CD4-positive, alpha-beta T cell treated with Interleukin-15 for 1 hour (primary cell): ENCODE results near the gene LTB4R2.

Experiments
- DNase-seq: peaks from one replicate; pipeline ENCODE4 v3.0.0-alpha.2; 2020

LTB4R2 gene

DNA sequence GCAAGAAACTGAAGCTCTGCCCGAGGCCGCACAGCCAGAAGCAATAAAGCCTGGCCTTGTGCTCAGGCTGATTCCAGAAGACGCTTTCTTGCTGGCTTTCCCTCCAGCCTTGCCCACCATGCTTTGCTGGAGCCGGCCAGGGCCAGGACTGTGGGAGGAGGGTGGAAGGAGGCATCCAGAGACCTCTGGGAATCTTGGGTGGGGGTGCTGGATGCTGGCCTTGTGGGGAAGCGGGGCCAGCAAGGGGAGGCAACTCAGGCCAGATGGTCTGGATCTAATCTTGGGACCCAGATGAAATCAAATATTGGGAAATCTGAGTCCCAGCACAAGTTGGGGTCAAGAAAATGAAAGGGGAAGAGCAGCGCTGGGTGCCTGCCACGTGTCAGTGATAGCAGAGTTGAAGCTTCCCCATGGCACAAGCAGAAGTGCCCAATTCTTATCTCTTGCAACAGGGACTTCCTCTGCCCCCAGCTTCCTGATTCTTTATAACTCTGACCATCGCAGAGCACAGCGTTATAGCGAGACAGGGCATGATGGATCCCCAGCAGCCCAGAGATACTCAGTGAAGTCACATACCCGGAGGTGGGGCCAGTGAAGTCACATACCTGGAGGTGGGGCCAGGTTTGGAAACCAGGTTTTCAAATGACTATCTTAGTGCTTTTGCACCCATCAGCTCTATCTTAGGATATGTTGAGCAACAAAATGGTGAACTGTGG is 32.2 kb upstream of the LTB4R2 start:
- DNase-seq: peak; percentile 59

- DNase-seq: no peak
These were observed 31.5 kb upstream of the LTB4R2 start for GRCh38 chr14:24278424-24278823.

DNA sequence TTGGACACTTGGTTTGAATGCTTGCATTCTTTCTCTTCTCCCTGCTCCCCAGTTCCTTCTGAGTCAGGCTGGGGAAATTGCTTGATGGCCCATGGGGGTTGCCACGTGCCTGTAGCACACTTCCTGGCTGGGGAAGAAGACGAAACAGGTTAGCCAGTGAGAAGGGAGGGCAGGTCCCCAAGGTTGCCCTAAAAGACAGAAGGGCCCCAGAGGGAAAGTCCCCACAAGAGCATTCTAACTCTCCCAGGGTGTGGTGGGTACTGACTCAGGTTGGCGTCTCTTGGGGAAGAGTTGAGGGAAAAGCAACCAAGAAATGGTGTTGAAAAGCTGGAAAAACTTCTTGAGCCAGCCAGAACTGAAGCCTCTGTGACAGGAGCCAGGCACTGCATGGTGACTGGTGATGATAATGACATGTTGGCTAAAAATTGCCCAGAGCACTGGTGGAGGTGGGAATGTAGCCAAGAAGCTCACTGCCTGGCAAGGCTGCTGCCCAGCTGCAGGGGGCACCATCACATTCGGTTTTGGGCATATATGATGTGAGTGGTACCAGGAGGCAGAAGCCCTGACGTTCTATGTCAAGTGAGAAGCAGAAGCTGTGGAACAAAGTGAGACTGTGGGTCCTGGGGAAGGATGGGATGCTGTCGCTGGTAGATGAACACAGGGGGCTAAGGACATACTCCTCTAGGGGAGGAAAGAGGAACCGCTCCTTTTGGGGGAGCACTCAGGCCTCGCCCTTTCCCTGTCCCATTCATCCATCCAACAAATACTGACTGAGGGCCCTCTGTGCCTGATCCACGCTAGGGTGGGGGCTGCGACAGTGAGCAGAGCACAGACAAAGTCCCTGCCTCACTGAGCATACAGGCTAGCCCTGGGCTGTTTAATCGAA is 30.4 kb upstream of the LTB4R2 start:
- peak; percentile 76 for DNase-seq

- no peak for DNase-seq
These were observed 29.0 kb upstream of the LTB4R2 start for GRCh38 chr14:24280797-24281460.

DNA sequence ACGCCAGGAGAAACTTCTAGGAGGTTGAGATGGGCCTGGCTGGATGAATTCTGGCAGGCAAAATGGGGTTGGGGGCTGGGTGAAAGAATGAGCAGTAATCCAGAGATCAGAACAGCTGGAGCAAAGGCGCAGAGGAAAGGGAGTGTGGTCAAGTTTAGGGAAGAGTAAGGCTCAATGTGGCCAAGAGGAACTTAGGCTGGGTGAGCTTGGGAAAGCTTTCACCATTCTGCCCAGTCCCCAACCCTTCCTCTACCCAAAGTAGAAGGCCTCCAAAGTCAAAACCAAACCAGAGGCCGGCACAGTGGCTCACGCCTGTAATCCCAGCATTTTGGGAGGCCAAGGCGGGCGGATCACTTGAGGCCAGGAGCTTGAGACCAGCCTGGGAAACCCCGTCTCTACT is 28.3 kb upstream of the LTB4R2 start:
- no peak for DNase-seq

DNA sequence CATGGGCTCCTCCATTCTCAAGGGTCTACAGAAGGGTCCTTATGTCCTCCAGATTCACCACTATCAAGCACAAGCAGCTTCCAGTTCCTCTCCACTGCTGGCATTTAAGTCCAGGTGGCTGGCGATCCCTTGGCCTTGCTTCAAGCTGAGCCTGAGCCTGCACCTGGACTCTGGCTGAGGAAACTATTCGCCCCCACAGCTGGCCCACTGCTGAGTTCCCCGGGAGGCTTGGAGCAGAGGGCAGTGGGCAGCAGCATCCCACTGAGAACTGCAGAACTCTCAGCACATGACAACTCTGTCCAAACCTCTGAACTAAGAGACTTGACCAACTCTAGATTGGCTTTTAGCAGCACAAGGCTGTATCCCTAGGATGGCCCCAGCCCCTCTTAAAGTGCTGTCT is 27.2 kb upstream of the LTB4R2 start:
- DNase-seq: no peak

GRCh38 chr14:24283796-24284460 is 26.0 kb upstream of the LTB4R2 start:
- DNase-seq: no peak

DNA sequence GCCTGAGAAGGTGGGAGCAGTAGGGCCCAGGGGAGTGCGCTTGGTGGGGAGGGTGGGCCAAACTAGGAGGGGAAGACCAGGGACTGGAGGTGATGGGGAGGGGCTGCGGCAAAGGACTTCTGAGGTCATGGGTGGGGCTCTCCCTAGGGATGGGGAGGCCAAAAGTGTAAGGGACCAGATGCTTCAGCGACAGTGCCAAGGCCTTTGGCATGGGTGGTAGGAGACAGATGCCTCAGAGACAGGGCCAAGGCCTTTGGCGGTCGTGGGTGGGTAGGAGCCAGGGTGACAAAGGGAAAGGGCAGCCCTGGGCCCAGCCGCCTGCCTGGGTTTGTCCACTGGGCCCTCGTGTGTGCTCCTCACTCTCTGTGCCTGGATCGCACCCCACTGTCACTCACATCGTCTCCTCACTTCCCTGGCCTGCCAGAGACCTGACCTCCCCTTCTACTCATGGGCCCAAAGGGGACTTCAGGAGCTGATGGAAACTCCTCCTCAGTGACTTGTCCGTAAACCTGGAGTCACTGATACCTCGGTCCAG is 25.4 kb upstream of the LTB4R2 start:
- DNase-seq: no peak

DNA sequence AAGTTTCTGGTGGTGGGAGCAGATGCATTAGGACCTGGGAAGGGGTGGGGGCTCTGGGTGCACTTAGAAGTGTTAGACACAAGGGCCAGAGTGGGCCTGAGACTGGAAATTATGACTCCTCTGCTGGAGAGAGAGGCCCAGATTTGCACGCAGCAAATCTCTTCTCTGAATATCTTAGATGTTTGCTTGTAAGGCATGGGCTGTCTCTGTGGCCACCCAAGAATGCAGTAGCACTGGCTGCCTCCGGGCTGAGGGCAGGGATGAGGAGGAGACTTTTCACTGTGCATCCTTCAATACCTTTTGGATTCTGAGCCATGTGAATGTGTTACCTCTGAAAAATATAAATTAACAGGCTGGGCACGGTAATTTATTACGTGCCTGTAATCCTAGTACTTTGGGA is 24.6 kb upstream of the LTB4R2 start:
- no peak for DNase-seq

DNA sequence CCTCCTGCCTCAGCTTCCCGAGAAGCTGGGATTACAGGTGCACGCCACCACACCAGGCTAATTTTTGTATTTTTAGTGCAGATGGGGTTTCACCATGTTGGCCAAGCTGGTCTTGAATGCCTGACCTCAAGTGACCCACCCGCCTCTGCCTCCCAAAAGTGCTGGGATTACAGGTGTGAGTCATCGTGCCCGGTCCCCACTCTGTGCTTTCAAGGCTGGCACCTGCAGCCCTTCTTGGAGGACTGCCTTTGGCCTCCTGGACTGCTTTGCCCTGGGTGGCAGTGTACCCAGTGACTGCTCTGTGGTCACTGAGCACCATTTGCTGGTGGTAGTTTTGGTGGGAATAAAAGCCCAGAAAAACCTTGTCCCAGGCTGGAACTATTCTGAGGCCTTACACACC is 22.9 kb upstream of the LTB4R2 start:
- DNase-seq: no peak

GRCh38 chr14:24289649-24290280 is 20.2 kb upstream of the LTB4R2 start:
- DNase-seq: no peak

- no peak for DNase-seq
These were observed 19.2 kb upstream of the LTB4R2 start for GRCh38 chr14:24290746-24291145.

GRCh38 chr14:24291446-24292117 is 18.4 kb upstream of the LTB4R2 start:
- no peak for DNase-seq

GRCh38 chr14:24292118-24292807 is 17.7 kb upstream of the LTB4R2 start:
- DNase-seq: no peak

DNA sequence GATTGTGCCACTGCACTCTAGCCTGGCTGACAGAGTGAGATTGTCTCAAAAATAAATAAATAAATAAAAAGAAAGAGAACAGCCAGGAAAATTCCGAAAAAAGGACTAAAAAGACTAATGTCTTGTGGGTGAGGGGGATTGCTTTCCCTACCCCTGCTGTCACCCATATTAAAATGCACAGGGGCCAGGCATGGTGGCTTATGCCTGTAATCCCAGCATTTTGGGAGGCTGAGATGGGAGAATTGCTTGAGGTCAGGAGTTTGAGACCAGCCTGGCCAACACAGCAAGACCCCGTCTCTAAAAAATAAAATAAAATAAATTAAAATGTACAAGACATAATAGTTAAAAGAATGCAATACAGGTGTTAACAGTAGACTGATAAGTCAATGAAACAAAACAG is 16.4 kb upstream of the LTB4R2 start:
- no peak for DNase-seq

GRCh38 chr14:24296341-24297157 is 13.4 kb upstream of the LTB4R2 start:
- peak; percentile 80 for DNase-seq

GRCh38 chr14:24297190-24297964 is 12.6 kb upstream of the LTB4R2 start:
- DNase-seq: no peak

DNA sequence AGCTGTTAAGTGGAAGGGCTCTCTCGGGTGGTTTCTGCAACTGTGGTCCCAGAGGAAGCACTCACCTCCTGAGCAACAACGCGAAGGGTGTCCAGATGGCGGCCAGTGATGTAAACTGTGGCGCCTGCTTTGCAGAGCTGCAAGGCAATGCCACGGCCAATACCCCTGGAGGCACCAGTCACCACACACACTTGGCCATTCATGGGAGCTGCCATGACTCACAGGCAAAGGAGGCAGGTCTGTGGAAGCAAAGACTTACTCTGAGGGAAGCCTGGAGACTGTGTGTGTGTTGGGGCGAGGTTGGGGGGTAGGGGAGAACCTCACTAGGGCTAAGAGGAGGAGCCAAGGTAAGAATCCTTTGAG is 11.1 kb upstream of the LTB4R2 start:
- DNase-seq: no peak
